HepG2 (cell line): ENCODE data around the gene TOMM6. TPM values are rescaled to one million over a fixed set of nuclear protein-coding genes. Genes with fewer than 3 reads are reported as not detected.
A peak's percentile ranks its signal among the peaks of the same experiment; 100 is the strongest.

Experiments
- IRF2 ChIP-seq: IDR thresholded peaks from 2 replicates; pipeline ENCODE4 v1.6.1; 2018; ENCODE audit warnings: missing genetic modification reagents, missing compliant biosample characterization
- KAT7 ChIP-seq: IDR thresholded peaks from 2 replicates; pipeline ENCODE4 v1.6.1; 2018; ENCODE audit warnings: borderline replicate concordance, missing compliant biosample characterization
- KDM5B ChIP-seq: sonication (generic); formaldehyde crosslinking; IDR thresholded peaks from 2 replicates; pipeline ENCODE4 v1.4.0; 2020; ENCODE audit warnings: missing genetic modification reagents, mild to moderate bottlenecking, borderline replicate concordance
- KLF9 ChIP-seq: IDR thresholded peaks from 2 replicates; pipeline ENCODE4 v1.6.1; 2016; ENCODE audit warnings: low read depth
- NFRKB ChIP-seq: fragments of 450-650 bp; IDR thresholded peaks from 2 replicates; pipeline ENCODE4 v1.6.1; 2017
- PCBP1 ChIP-seq: fragments of 200-400 bp; formaldehyde crosslinking; IDR thresholded peaks from 2 replicates; pipeline ENCODE4 v1.6.1; 2017; ENCODE audit warnings: mild to moderate bottlenecking, low read depth, low read length, borderline replicate concordance
- RFX3 ChIP-seq: IDR thresholded peaks from 2 replicates; pipeline ENCODE4 v1.6.1; 2016; ENCODE audit warnings: missing biosample characterization, missing genetic modification reagents
- RNF2 ChIP-seq: fragments of 450-650 bp; conservative IDR thresholded peaks from 2 replicates; pipeline ENCODE4 v1.6.1; 2016; ENCODE audit warnings: low read depth
- SALL2 ChIP-seq: sonication (generic); formaldehyde crosslinking; IDR thresholded peaks from 2 replicates; pipeline ENCODE4 v1.8.1; 2023; ENCODE audit warnings: mild to moderate bottlenecking, missing genetic modification reagents, inconsistent platforms
- ZBTB1 ChIP-seq: sonication (generic); formaldehyde crosslinking; IDR thresholded peaks from 2 replicates; pipeline ENCODE4 v1.4.0; 2020; ENCODE audit warnings: missing genetic modification reagents, borderline replicate concordance
- ZBTB3 ChIP-seq: sonication (generic); formaldehyde crosslinking; IDR thresholded peaks from 2 replicates; pipeline ENCODE4 v1.4.0; 2020; ENCODE audit warnings: low read depth, mild to moderate bottlenecking, moderate library complexity, missing genetic modification reagents, borderline replicate concordance
- ZFP41 ChIP-seq: sonication (generic); formaldehyde crosslinking; IDR thresholded peaks from 2 replicates; pipeline ENCODE4 v1.4.0; 2020; ENCODE audit warnings: mild to moderate bottlenecking, missing genetic modification reagents, borderline replicate concordance
- ZMAT3 ChIP-seq: sonication (generic); formaldehyde crosslinking; conservative IDR thresholded peaks from 2 replicates; pipeline ENCODE4 v1.7.0; 2021; ENCODE audit warnings: missing genetic modification reagents
- ZNF263 ChIP-seq: sonication (generic); formaldehyde crosslinking; IDR thresholded peaks from 2 replicates; pipeline ENCODE4 v1.4.0; 2020; ENCODE audit warnings: missing genetic modification reagents
- ZNF274 ChIP-seq: sonication (generic); formaldehyde crosslinking; IDR thresholded peaks from 2 replicates; pipeline ENCODE4 v1.5.1; 2020; ENCODE audit warnings: mild to moderate bottlenecking, missing genetic modification reagents
- ZNF552 ChIP-seq: sonication (generic); formaldehyde crosslinking; IDR thresholded peaks from 2 replicates; pipeline ENCODE4 v1.9.0; 2022; ENCODE audit warnings: missing genetic modification reagents, mild to moderate bottlenecking, borderline replicate concordance
- ZNF747 ChIP-seq: sonication (generic); formaldehyde crosslinking; IDR thresholded peaks from 2 replicates; pipeline ENCODE4 v1.8.1; 2023; ENCODE audit warnings: missing genetic modification reagents, mild to moderate bottlenecking, borderline replicate concordance
- ZNF776 ChIP-seq: sonication (generic); formaldehyde crosslinking; IDR thresholded peaks from 2 replicates; pipeline ENCODE4 v1.4.0; 2020; ENCODE audit warnings: mild to moderate bottlenecking, missing genetic modification reagents
- ZSCAN30 ChIP-seq: sonication (generic); formaldehyde crosslinking; IDR thresholded peaks from 2 replicates; pipeline ENCODE4 v1.5.0; 2020; ENCODE audit warnings: mild to moderate bottlenecking, missing genetic modification reagents
- polyA plus RNA-seq, 8 experiments: library from polyadenylated mRNA; depleted of rRNA in 3 of 8; stranded (reverse) in 7 of 8; unstranded in 1 of 8; fragments of >200 nt; fragmentation: Illumina TruSeq in 4 of 8; extraction: Trizol in 4 of 8; gene quantifications; 2 replicates each; pipeline versions ENCODE4 v1.2.1 to v1.2.3, GENCODE V29; 2011 to 2016; ENCODE audit warnings: low read depth in 4 of 8, missing spikeins in 1 of 8, mixed read lengths in 1 of 8; ENCODE audit not compliant: insufficient read depth in 1 of 8
- total RNA-seq, 5 experiments: library from RNA; depleted of rRNA; stranded (reverse); fragments of >200 nt; fragmentation: Illumina TruSeq; extraction: Trizol; gene quantifications; 2 replicates each; pipeline ENCODE4 v1.2.3, GENCODE V29; 2016; ENCODE audit warnings: low read depth in 1 of 5
- TF ChIP-seq, protein P1 (sequence below): sonication (generic); formaldehyde crosslinking; IDR thresholded peaks from 2 replicates; pipeline ENCODE4 v1.4.0; 2020; ENCODE audit warnings: mild to moderate bottlenecking, missing genetic modification reagents
- TF ChIP-seq, protein P2 (sequence below): IDR thresholded peaks from 2 replicates; pipeline ENCODE4 v1.6.1; 2012; ENCODE audit warnings: low read depth, low read length, improper control_type of control experiment
- TF ChIP-seq, protein P3 (sequence below): sonication (generic); formaldehyde crosslinking; IDR thresholded peaks from 2 replicates; pipeline ENCODE4 v1.4.0; 2020; ENCODE audit warnings: missing genetic modification reagents, borderline replicate concordance
- TF ChIP-seq, protein P4 (sequence below): sonication (generic); formaldehyde crosslinking; IDR thresholded peaks from 2 replicates; pipeline ENCODE4 v1.4.0; 2020; ENCODE audit warnings: missing genetic modification reagents, low read depth, mild to moderate bottlenecking, borderline replicate concordance
- TF ChIP-seq, protein P5 (sequence below): sonication (generic); formaldehyde crosslinking; IDR thresholded peaks from 2 replicates; pipeline ENCODE4 v1.4.0; 2020; ENCODE audit warnings: missing genetic modification reagents, borderline replicate concordance

The TOMM6 gene
- total and polyA plus RNA-seq, 2 of the 13 experiments (the other 11 are each of a cell fraction or from before 2014, with no cell fraction given) = 320 to 321 TPM

DNA sequence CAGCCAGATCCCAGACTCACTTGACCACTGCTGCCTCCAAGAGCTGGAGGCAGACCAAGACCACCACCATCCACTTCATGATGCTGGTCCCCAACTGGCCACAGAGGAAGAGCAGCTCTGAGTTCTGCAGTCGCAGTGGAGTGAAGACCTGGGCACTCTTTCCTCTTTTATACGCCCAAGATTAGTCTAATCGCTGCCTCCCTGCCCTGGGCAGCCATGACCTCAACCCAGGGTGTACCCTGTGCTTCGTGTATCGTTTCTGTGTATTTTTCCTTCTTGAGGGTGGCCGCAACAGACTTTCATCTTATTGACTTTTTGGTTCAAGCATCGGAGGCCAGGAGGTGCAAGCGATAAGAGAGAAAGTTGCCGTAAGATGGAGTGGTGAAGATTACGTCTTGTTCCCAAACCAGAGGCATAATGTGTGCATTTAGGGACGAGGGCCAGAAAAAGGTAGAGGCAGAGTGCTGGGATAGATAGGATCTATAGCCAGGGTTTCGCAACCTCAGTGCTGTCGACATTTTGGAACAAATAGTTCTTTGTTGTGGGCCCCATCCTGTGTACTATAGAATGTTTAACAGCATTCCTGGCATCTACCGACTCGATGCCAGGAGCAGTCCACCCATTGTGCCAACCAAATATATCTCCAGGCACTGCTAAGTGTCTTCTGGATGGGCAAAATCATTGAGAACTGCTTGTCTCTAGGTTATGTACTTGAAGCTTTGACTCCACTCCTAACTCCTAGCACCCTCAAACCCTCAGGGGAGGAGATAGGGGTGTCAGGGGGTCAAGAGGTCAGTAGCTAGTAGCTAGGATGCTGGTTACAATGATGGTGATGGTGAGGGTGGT lies 40.0 kb upstream of the TOMM6 start, which contains the start of gene PGC (continued):
- TF ChIP-seq, protein P1, sequence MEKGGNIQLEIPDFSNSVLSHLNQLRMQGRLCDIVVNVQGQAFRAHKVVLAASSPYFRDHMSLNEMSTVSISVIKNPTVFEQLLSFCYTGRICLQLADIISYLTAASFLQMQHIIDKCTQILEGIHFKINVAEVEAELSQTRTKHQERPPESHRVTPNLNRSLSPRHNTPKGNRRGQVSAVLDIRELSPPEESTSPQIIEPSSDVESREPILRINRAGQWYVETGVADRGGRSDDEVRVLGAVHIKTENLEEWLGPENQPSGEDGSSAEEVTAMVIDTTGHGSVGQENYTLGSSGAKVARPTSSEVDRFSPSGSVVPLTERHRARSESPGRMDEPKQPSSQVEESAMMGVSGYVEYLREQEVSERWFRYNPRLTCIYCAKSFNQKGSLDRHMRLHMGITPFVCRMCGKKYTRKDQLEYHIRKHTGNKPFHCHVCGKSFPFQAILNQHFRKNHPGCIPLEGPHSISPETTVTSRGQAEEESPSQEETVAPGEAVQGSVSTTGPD (CRISPR knock-in tag) = peak; percentile 98
- TF ChIP-seq ZNF552 = no peak
- no peak for TF ChIP-seq NFRKB
- no peak for TF ChIP-seq RNF2
- no peak for TF ChIP-seq PCBP1
- TF ChIP-seq, protein P2, sequence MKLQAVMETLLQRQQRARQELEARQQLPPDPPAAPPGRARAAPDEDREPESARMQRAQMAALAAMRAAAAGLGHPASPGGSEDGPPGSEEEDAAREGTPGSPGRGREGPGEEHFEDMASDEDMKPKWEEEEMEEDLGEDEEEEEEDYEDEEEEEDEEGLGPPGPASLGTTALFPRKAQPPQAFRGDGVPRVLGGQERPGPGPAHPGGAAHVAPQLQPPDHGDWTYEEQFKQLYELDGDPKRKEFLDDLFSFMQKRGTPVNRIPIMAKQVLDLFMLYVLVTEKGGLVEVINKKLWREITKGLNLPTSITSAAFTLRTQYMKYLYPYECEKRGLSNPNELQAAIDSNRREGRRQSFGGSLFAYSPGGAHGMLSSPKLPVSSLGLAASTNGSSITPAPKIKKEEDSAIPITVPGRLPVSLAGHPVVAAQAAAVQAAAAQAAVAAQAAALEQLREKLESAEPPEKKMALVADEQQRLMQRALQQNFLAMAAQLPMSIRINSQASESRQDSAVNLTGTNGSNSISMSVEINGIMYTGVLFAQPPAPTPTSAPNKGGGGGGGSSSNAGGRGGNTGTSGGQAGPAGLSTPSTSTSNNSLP = no peak
- no peak; the same call in 1 of the 2 replicates for TF ChIP-seq KLF9
- TF ChIP-seq ZNF776 (CRISPR knock-in tag) = peak; percentile 87; the same call in 1 of the 2 replicates
- no peak for TF ChIP-seq ZBTB3 (CRISPR knock-in tag)
- no peak for TF ChIP-seq KAT7
- TF ChIP-seq RFX3 = no peak
- peak; percentile 86 for TF ChIP-seq ZNF263
- TF ChIP-seq, protein P3, sequence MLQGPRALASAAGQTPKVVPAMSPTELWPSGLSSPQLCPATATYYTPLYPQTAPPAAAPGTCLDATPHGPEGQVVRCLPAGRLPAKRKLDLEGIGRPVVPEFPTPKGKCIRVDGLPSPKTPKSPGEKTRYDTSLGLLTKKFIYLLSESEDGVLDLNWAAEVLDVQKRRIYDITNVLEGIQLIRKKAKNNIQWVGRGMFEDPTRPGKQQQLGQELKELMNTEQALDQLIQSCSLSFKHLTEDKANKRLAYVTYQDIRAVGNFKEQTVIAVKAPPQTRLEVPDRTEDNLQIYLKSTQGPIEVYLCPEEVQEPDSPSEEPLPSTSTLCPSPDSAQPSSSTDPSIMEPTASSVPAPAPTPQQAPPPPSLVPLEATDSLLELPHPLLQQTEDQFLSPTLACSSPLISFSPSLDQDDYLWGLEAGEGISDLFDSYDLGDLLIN (CRISPR knock-in tag) = no peak
- peak; percentile 72; the same call in 1 of the 2 replicates for TF ChIP-seq IRF2 (CRISPR knock-in tag)
- 0 out of 2 replicates have a peak, but pooled peaks have one; percentile 62 for TF ChIP-seq SALL2 (CRISPR knock-in tag)
- TF ChIP-seq ZNF747 = peak; percentile 75
- TF ChIP-seq KDM5B (CRISPR knock-in tag) = no peak
- TF ChIP-seq ZFP41 (CRISPR knock-in tag) = peak; percentile 61; the same call in 1 of the 2 replicates
- TF ChIP-seq ZBTB1 (CRISPR knock-in tag) = no peak
- 0 out of 2 replicates have a peak, but pooled peaks have one; percentile 72 for TF ChIP-seq ZSCAN30
- peak; percentile 48; the same call in 1 of the 2 replicates for TF ChIP-seq ZNF274 (CRISPR knock-in tag)
- TF ChIP-seq, protein P4, sequence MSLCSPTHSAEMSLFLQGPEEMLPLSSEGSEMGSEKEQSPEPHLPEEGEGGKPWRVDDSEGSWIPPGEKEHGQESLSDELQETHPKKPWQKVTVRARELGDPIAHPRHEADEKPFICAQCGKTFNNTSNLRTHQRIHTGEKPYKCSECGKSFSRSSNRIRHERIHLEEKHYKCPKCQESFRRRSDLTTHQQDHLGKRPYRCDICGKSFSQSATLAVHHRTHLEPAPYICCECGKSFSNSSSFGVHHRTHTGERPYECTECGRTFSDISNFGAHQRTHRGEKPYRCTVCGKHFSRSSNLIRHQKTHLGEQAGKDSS (CRISPR knock-in tag) = peak; percentile 83
- TF ChIP-seq, protein P5, sequence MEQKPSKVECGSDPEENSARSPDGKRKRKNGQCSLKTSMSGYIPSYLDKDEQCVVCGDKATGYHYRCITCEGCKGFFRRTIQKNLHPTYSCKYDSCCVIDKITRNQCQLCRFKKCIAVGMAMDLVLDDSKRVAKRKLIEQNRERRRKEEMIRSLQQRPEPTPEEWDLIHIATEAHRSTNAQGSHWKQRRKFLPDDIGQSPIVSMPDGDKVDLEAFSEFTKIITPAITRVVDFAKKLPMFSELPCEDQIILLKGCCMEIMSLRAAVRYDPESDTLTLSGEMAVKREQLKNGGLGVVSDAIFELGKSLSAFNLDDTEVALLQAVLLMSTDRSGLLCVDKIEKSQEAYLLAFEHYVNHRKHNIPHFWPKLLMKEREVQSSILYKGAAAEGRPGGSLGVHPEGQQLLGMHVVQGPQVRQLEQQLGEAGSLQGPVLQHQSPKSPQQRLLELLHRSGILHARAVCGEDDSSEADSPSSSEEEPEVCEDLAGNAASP (CRISPR knock-in tag) = peak; percentile 94
- TF ChIP-seq ZMAT3 (CRISPR knock-in tag) = no peak
